Hepatocyte (in vitro differentiated cells): ENCODE measurements around the gene TTLL10.

ENCODE experiments used
- EZH2 ChIP-seq: fragments of 200-600 bp; sonication (generic); IDR thresholded peaks from 2 replicates; pipeline ENCODE4 v1.6.1; 2016; ENCODE audit warnings: antibody characterized with exemption, mild to moderate bottlenecking, borderline replicate concordance
- EZH2phosphoT487 ChIP-seq: fragments of 200-600 bp; sonication (generic); IDR thresholded peaks from one replicate; pipeline ENCODE4 v1.6.1; 2018; ENCODE audit warnings: antibody characterized with exemption, mild to moderate bottlenecking, low read depth, moderate library complexity; ENCODE audit not compliant: unreplicated experiment, severe bottlenecking
- TF ChIP-seq, protein P1 (sequence below): fragments of 200-600 bp; sonication (generic); IDR thresholded peaks from 2 replicates; pipeline ENCODE4 v1.5.1; 2016; ENCODE audit warnings: antibody characterized with exemption, mild to moderate bottlenecking; ENCODE audit not compliant: poor library complexity

DNA sequence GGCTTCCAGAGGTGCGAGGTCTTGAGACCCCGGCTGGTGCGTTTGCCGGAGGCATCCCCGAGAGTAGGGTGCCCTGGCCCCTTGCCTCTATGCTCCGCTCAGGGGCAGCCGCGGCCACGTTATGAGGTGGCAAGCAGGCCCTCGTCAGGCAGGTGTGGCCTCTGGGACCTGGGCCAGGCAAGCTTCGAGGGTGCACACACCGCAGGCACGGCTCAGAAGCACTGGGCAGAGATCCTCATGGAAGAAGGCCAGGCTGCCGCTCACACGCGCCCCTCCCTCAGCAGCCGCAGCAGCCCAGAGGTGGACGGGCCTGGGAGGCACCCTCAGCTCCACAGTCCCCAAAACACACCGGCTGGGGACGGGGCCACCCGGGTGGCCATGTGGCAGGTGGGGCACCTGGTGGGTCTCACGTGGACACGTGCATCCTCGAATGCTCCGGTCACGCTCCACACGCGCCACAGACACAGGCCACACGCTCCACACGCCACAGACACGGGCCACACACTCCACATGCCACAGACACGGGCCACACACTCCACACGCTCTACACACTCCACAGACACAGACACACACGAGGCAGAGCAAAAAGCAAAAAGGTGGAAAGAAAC is 51.7 kb downstream of the TTLL10 start:
- TF ChIP-seq, protein P1, sequence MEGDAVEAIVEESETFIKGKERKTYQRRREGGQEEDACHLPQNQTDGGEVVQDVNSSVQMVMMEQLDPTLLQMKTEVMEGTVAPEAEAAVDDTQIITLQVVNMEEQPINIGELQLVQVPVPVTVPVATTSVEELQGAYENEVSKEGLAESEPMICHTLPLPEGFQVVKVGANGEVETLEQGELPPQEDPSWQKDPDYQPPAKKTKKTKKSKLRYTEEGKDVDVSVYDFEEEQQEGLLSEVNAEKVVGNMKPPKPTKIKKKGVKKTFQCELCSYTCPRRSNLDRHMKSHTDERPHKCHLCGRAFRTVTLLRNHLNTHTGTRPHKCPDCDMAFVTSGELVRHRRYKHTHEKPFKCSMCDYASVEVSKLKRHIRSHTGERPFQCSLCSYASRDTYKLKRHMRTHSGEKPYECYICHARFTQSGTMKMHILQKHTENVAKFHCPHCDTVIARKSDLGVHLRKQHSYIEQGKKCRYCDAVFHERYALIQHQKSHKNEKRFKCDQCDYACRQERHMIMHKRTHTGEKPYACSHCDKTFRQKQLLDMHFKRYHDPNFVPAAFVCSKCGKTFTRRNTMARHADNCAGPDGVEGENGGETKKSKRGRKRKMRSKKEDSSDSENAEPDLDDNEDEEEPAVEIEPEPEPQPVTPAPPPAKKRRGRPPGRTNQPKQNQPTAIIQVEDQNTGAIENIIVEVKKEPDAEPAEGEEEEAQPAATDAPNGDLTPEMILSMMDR = no peak
- TF ChIP-seq EZH2 (no peak), EZH2phosphoT487 (no peak)
